Muscle layer of colon (tissue), 2 donors: ENCODE results near the gene ZMYM2.

ENCODE experiments used
- H3K27ac ChIP-seq: one replicate; pipeline ENCODE4 v1.7.0; 2013; ENCODE audit warnings: low read depth, mild to moderate bottlenecking, low read length, moderate library complexity
- H3K27me3 ChIP-seq, 2 donors: one replicate each; pipeline ENCODE4 v1.7.0; 2013; ENCODE audit warnings: low read length in 2 of 2, mild to moderate bottlenecking in 2 of 2; ENCODE audit not compliant: insufficient read depth in 2 of 2, control insufficient read depth in 1 of 2
- H3K36me3 ChIP-seq: one replicate; pipeline ENCODE4 v1.7.0; 2013; ENCODE audit warnings: mild to moderate bottlenecking, low read length; ENCODE audit not compliant: insufficient read depth
- H3K4me1 ChIP-seq: one replicate; pipeline ENCODE4 v1.7.0; 2013; ENCODE audit warnings: mild to moderate bottlenecking, low read length; ENCODE audit not compliant: insufficient read depth
- H3K4me3 ChIP-seq, 2 donors: one replicate each; pipeline ENCODE4 v1.7.0; 2013; ENCODE audit warnings: low read length in 2 of 2, low read depth in 1 of 2, mild to moderate bottlenecking in 1 of 2, moderate library complexity in 1 of 2
- H3K9ac ChIP-seq: one replicate; pipeline ENCODE4 v1.7.0; 2013; ENCODE audit warnings: low read length
- H3K9me3 ChIP-seq: one replicate; pipeline ENCODE4 v1.7.0; 2013; ENCODE audit warnings: mild to moderate bottlenecking, low read length
- donor health status: abdominal sarcoma.
- donor health status: Adenocarcinoma of cecum.

Gene ZMYM2

DNA sequence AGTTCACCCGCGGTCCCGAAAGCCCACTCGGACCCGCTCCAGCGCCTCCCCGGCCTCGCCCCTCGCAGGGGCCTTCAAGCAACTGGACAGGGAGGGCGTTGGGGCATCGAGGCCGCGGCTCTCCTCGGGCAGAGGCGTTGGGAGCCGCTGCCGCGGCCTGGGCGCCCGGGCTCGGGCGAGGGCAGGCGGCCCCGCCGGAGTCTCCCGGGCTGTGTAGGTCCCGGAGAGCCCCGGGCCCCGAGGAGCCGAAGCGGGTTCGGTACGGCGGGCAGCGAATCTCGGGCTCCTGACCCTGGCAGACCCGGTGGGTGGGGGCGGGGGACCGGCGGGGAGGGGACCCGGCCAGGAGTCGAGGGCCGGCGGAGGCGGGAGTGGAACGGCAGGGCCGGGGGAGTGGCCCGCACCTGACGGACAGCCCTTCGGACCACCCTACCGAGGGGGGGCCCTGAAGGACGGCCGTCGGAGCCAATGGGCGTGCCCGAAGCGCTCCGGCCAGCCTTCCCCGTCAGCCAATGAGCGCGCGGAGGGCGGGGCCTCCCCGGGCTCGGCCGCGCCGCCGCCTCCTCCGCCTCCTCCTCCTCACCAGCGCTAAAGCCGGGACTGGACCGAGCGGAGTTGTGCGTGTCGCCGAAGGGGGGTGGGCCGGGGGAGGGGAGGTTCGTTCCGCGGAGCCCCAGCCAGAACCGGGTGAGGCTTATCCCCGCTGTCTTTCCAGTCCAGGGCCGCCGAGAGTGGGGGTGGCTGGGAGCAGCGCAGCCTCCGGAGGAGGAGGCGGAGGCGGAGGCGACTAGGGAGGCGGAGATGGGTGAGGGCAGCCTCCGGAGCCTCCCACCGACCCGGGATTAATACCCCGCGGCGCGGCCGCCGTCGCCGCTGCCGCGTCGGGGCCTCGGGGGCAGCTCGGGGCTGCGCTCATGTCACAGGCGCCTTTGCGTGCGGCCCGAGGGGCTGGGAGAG lies at the start of gene ZMYM2:
ZMYM2 (plus strand) TSS at position 573 of the 957 bp plus-strand sequence. CDS start 34,346 bp downstream, outside the sequence.
- Histone ChIP-seq H3K27me3 (no peaks in the 10 kb centered on the region), H3K4me3 (peak within 1 kb of the TSS; percentile 73 to 81), H3K9me3 (no peaks in the 10 kb centered on the region), H3K9ac (peak within 1 kb of the TSS; percentile 79), H3K4me1 (peaks cover 20% of the 10 kb centered on the region), H3K27ac (peak within 1 kb of the TSS; percentile 95), H3K36me3 (no peaks in the 10 kb centered on the region)

DNA sequence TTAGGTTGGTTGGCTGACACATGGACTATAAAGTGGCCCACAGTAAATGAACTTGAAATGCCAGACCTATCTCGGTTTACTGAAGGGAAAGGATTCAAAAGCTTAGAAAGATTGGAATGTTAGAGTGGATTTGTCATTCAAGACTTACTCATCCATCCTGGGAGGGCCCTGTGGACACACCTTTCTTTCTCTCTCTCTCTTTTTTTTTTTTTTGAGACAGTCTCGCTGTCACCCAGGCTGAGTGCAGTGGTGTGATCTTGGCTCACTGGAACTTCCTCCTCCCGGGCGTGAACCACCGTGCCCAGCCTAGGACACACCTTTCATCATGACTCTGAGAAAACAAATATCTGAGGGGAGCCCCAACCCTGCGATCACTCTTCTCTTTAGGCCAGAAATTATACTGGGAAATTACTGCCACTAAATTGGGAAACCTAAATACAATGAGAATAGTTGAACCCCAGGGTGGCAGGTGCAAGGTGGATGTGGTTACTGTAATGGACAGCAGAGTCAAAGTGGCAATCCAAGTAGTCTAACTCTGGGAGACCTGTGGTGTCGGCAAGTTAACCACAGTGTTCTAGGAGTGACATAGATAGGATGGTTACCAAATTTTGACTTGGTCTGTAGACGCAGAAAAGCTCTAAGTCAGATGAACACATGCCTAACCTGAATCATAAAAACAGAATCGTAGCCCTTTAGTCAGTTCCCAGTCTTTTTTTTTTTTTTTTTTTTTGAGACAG lies 48.0 kb upstream of the ZMYM2 start:
- H3K27ac ChIP-seq, result no peak overlapping the region
- no peaks in the 10 kb centered on the region for H3K27me3 ChIP-seq
- no peaks in the 10 kb centered on the region for H3K36me3 ChIP-seq
- no peaks in the 10 kb centered on the region for H3K4me1 ChIP-seq
- H3K9me3 ChIP-seq, result no peaks in the 10 kb centered on the region
- H3K9ac ChIP-seq, result no peak overlapping the region
- H3K4me3 ChIP-seq, result no peak overlapping the region

DNA sequence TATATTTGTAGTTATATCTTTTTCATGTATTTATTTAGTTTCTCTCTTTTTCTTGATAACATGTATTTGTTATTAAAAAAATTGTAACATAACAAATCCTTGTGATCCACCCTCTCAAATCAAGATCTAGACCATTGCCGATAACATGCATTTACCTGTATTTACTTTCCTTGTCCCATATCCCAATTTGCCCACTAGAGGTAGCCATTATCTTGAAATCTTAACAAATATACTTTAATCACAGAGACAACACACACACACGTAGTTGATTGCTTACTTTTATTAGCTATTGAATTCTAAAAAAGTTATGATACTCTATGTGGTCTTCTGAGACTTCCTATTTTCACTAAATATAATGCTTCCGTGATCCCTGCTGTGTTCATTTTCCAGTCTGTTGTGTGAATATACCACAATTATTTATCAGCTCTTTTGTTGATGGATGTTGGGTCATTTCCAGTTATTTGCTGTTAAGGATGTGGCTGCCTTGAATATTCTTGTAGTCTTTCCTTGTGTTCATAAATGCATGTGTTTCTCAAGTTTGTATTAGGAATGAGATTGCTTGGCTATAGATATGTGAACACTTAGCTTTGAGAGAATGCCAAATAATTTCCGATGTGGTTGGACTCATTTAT lies 31.3 kb upstream of the ZMYM2 start:
- Histone ChIP-seq H3K9me3 (no peaks in the 10 kb centered on the region), H3K4me1 (no peaks in the 10 kb centered on the region), H3K4me3 (no peak overlapping the region), H3K9ac (no peak overlapping the region), H3K27me3 (no peaks in the 10 kb centered on the region), H3K27ac (no peak overlapping the region), H3K36me3 (no peaks in the 10 kb centered on the region)

DNA sequence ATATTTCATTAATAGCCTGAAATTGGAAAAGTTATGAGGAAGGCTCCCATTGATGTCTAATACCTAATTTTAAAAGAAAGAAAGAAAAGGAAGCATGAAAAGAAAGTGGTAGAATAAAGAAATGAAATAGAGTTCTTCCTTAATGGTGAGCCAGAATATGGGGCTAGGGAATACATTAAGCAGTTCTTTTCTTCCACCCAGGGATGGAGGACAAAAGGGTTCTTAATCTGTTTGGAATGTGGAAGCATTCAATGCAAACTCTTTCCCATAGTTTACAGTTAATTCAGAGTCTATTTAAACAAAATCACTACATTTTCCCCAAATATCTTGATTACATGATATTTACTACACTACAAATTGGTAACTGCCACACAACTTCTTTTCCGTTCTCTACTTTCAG lies 18.4 kb upstream of the ZMYM2 start:
- H3K27me3 ChIP-seq, result no peaks in the 10 kb centered on the region
- no peak overlapping the region for H3K4me3 ChIP-seq
- no peaks in the 10 kb centered on the region for H3K36me3 ChIP-seq
- no peaks in the 10 kb centered on the region for H3K4me1 ChIP-seq
- H3K27ac ChIP-seq, result no peak overlapping the region
- H3K9me3 ChIP-seq, result no peaks in the 10 kb centered on the region
- no peak overlapping the region for H3K9ac ChIP-seq

DNA sequence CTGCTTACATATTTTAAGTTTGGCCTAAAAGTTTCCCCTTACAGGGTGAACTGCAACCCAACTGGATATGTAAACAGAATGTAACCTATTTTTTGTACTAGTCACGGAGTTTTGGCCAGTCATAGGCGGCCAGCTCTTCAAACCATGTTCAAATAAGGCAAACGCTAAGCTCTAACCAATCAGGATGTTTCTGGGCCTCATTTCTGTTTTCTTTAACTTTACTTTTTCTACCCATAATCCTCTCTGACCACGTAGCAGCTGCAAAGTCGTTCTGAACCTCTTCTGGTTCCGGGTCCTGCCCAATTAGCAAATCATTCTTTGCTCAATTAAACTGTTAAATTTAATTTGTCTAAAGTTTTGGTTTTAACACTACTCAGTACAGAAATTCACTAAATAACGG lies 8.2 kb upstream of the ZMYM2 start:
- Histone ChIP-seq H3K9ac (no peak overlapping the region), H3K27me3 (no peaks in the 10 kb centered on the region), H3K4me3 (no peak overlapping the region), H3K9me3 (no peaks in the 10 kb centered on the region), H3K27ac (no peak overlapping the region), H3K36me3 (no peaks in the 10 kb centered on the region), H3K4me1 (no peaks in the 10 kb centered on the region)

DNA sequence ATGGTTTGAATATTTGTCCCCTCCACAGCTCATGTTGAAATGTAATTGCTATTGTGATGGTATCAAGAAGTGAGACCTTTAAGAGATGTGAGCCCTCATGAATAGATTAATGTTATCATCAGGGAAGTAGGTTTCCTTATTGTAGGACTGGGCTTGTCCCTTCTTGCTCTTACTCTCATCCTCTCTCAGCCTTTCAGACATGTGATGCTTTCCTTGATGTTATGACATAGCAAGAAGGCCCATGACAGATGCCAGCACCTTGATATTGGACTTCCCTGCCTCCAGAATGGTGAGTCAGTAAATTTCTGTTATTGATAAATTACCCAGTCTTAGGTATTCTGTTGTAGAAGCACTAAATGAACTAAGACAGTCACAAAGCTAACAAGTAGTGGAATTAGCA lies 5.7 kb upstream of the ZMYM2 start:
- Histone ChIP-seq H3K27me3 (no peaks in the 10 kb centered on the region), H3K27ac (no peak overlapping the region), H3K9me3 (no peaks in the 10 kb centered on the region), H3K9ac (no peak overlapping the region), H3K4me3 (no peak overlapping the region), H3K4me1 (no peaks in the 10 kb centered on the region), H3K36me3 (no peaks in the 10 kb centered on the region)

DNA sequence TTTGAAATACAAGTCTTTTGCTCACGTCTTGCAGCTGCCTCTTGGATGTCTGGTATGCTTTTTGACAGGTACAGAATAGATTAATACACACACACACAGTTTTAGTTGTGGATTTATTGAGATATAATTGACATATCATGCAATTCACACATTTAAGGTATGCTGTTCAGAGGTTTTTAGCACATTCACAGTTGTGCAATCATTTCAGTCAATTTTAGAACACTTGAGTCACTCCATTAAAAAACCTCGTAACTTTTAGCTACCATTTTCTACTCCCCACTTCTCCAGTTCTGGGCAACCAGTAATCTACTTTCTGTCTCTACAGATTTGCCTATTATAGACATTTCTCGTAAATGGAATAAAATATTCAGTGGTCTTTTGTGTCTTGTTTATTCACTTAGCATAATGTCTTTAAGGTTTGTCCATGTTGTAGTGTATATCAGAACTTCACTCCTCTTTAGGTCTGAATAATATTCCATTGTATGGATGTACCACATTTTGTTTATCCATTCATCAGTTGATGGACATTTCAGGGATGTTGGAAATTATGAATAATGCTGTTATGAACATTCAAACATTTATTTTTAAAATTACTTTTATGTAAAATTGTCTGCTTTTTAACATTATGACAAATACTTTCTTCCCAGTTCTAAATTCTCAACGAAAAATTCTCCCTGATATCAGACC lies 2.5 kb upstream of the ZMYM2 start:
- no peaks in the 10 kb centered on the region for H3K9me3 ChIP-seq
- H3K27ac ChIP-seq, result no peak overlapping the region
- no peaks in the 10 kb centered on the region for H3K36me3 ChIP-seq
- H3K4me3 ChIP-seq, result no peak overlapping the region
- H3K4me1 ChIP-seq, result peaks cover 8% of the 10 kb centered on the region
- no peaks in the 10 kb centered on the region for H3K27me3 ChIP-seq
- no peak overlapping the region for H3K9ac ChIP-seq

DNA sequence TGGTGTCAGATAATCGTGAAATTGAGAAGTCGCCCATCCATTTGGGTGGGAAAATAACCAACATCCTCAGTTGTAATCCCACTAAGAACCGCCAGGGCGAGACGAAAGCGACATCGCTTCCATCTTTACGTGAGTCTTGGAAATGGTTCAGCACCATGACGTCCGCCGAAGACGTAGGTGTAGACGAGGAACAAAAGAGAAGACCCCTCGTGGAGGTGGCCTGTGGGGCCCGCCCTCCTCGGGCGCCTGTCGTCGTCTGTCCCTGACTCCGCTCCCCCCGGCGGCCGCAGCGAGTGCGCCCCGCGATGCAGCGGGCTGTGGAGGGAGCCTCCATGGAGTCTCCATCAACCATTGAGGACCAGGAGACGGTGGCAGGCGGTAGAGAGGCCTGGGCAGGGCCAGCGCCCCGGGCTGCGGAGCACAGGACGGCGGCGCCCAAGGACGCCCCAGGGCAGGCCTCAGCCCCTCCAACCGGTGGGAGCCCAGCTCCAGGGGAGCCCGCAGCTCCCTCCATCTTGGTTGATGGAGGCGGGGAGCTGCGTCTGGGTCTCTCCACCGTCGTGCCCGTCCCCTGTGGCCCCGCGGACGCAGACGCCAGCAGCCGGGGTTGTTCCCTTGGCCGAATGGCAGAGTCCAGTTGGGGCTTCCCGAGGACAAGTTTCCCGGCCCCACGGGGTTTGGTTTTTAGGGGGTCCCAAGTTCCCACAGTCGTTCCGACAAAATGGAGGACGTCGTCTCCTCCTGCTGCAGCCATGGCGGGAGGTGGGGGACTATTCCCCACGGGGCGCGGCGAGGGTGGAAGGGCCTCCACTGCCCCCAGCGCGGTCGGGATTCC lies 990 bp upstream of the ZMYM2 start:
- H3K27ac ChIP-seq, result peak overlapping the region; percentile 95
- peaks cover 20% of the 10 kb centered on the region for H3K4me1 ChIP-seq
- peak overlapping the region; percentile 68 to 73 for H3K4me3 ChIP-seq
- no peaks in the 10 kb centered on the region for H3K36me3 ChIP-seq
- peak overlapping the region; percentile 21 for H3K9ac ChIP-seq
- H3K27me3 ChIP-seq, result no peaks in the 10 kb centered on the region
- no peaks in the 10 kb centered on the region for H3K9me3 ChIP-seq

DNA sequence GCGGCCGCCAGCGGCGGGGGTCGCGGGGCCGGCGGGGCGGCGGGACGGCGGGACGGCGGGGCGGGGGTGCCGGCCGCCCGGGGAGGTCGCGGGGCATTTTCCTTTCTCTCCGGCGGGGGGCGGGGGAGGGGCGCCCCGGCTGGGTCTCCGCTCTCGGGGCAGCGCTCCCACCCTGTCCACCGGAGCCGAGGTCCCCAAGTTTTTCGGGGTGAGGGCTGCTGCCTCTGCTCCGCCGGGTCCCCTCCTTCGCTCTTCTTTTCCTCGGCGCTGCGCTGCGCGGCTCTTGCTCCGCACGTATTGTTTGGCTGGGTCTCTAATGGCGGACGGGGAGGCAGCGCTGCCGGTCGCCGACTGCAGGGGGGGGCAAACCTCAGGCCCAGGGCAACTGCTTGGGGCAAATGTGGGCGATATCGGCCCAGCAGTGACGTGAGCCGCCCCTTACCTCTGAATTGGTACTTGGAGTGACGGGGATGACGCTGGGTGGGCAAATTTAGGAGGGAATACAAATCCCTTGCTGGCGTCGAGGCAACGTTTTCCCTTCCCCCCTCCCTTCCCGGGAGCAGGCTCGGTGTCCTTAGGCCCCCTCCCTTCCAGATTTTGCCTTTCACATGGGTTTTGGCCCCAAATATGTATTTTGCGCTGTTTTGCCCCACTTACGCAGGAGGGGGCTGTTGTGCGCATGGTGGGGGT lies 759 bp downstream of the ZMYM2 start:
- Histone ChIP-seq H3K9ac (peak overlapping the region; percentile 79), H3K4me1 (peaks cover 24% of the 10 kb centered on the region), H3K27ac (peak overlapping the region; percentile 88), H3K27me3 (no peaks in the 10 kb centered on the region), H3K36me3 (no peaks in the 10 kb centered on the region), H3K9me3 (no peaks in the 10 kb centered on the region), H3K4me3 (peak overlapping the region; percentile 71 to 81)
